Ishikawa (cell line): Measurements from ENCODE around the gene MTA1.

Experiments
- CEBPB ChIP-seq: IDR thresholded peaks from 2 replicates; pipeline ENCODE4 v1.6.1; 2012
- CREB1 ChIP-seq: IDR thresholded peaks from 2 replicates; pipeline ENCODE4 v1.6.1; 2012; ENCODE audit warnings: low read depth
- EGR1 ChIP-seq: IDR thresholded peaks from 2 replicates; pipeline ENCODE4 v1.6.1; 2012
- EP300 ChIP-seq: IDR thresholded peaks from 2 replicates; pipeline ENCODE4 v1.6.1; 2012; ENCODE audit warnings: borderline replicate concordance
- FOXM1 ChIP-seq: IDR thresholded peaks from 2 replicates; pipeline ENCODE4 v1.6.1; 2012; ENCODE audit warnings: low read depth, borderline replicate concordance
- MAX ChIP-seq: IDR thresholded peaks from 2 replicates; pipeline ENCODE4 v1.6.1; 2012
- NFIC ChIP-seq: IDR thresholded peaks from 2 replicates; pipeline ENCODE4 v1.6.1; 2012
- RAD21 ChIP-seq: IDR thresholded peaks from 2 replicates; pipeline ENCODE4 v1.6.1; 2012; ENCODE audit warnings: low read depth
- REST ChIP-seq: IDR thresholded peaks from 2 replicates; pipeline ENCODE4 v1.6.1; 2012; ENCODE audit warnings: low read depth, mild to moderate bottlenecking
- TAF1 ChIP-seq: IDR thresholded peaks from 2 replicates; pipeline ENCODE4 v1.6.1; 2012; ENCODE audit warnings: low read depth, mild to moderate bottlenecking
- TCF12 ChIP-seq: IDR thresholded peaks from 2 replicates; pipeline ENCODE4 v1.6.1; 2012; ENCODE audit warnings: low read depth
- TEAD4 ChIP-seq: IDR thresholded peaks from 2 replicates; pipeline ENCODE4 v1.6.1; 2012
- USF1 ChIP-seq: IDR thresholded peaks from 2 replicates; pipeline ENCODE4 v1.6.1; 2012
- YY1 ChIP-seq: IDR thresholded peaks from 2 replicates; pipeline ENCODE4 v1.6.1; 2012; ENCODE audit warnings: low read depth
- ZBTB7A ChIP-seq: IDR thresholded peaks from 2 replicates; pipeline ENCODE4 v1.6.1; 2012; ENCODE audit warnings: low read depth

MTA1 gene

GRCh38 chr14:105437723-105438500 is 18.3 kb downstream of the MTA1 start:
- no peak for TF ChIP-seq USF1
- no peak for TF ChIP-seq EGR1
- TF ChIP-seq RAD21 = no peak
- no peak for TF ChIP-seq NFIC
- TF ChIP-seq ZBTB7A = no peak
- no peak for TF ChIP-seq REST
- TF ChIP-seq EP300 = no peak
- no peak for TF ChIP-seq FOXM1
- no peak for TF ChIP-seq YY1
- TF ChIP-seq CREB1 = no peak
- TF ChIP-seq CEBPB = no peak

GRCh38 chr14:105439179-105439578 is 19.6 kb downstream of the MTA1 start:
- TF ChIP-seq USF1 (no peak), EP300 (no peak), CEBPB (no peak), TEAD4 (no peak), TAF1 (no peak), NFIC (no peak), YY1 (no peak), FOXM1 (no peak), RAD21 (no peak), ZBTB7A (no peak), EGR1 (no peak), TCF12 (no peak)

GRCh38 chr14:105439710-105440553 is 20.3 kb downstream of the MTA1 start:
- no peak for TF ChIP-seq CREB1
- no peak for TF ChIP-seq YY1
- TF ChIP-seq RAD21 = peak; percentile 49; the same call in 1 of the 2 replicates
- TF ChIP-seq MAX = peak; percentile 18; the same call in 1 of the 2 replicates
- peak; percentile 47 for TF ChIP-seq NFIC
- no peak for TF ChIP-seq TAF1
- TF ChIP-seq FOXM1 = no peak

- TF ChIP-seq TAF1 = no peak
- no peak for TF ChIP-seq CREB1
- no peak for TF ChIP-seq CEBPB
- TF ChIP-seq USF1 = no peak
- no peak for TF ChIP-seq ZBTB7A
- no peak for TF ChIP-seq TEAD4
- TF ChIP-seq MAX = no peak
- TF ChIP-seq EP300 = no peak
- TF ChIP-seq EGR1 = no peak
- TF ChIP-seq FOXM1 = no peak
- TF ChIP-seq NFIC = no peak
- TF ChIP-seq RAD21 = no peak
- no peak for TF ChIP-seq YY1
- no peak for TF ChIP-seq TCF12
- TF ChIP-seq REST = no peak
Observed at GRCh38 chr14:105440554-105440900, 20.9 kb downstream of the MTA1 start.

- TF ChIP-seq RAD21 = no peak
- no peak for TF ChIP-seq YY1
- no peak for TF ChIP-seq TEAD4
Observed at GRCh38 chr14:105440992-105441391, 21.4 kb downstream of the MTA1 start.
